SK-N-SH treated with all-trans-retinoic acid at 6 μM for 48 hours (cell line): Measurements from ENCODE around the gene EPB41.

Experiments used
- ARNTL ChIP-seq: fragments of 450-650 bp; formaldehyde crosslinking; IDR thresholded peaks from 2 replicates; pipeline ENCODE4 v1.5.0; 2020; ENCODE audit warnings: low read depth, mild to moderate bottlenecking, moderate library complexity, borderline replicate concordance
- BACH2 ChIP-seq: fragments of 250-450 bp; sonication (Bioruptor Pico); IDR thresholded peaks from 2 replicates; pipeline ENCODE4 v1.9.0; 2021; ENCODE audit warnings: mild to moderate bottlenecking, borderline replicate concordance
- CREB5 ChIP-seq: fragments of 250-450 bp; sonication (Bioruptor Pico); IDR thresholded peaks from 2 replicates; pipeline ENCODE4 v1.5.1; 2020; ENCODE audit warnings: low read depth, mild to moderate bottlenecking, moderate library complexity
- ISL1 ChIP-seq: fragments of 250-450 bp; sonication (Bioruptor Pico); IDR thresholded peaks from 2 replicates; pipeline ENCODE4 v2.1.2; 2022; ENCODE audit warnings: mild to moderate bottlenecking, moderate library complexity
- OSR1 ChIP-seq: fragments of 250-450 bp; sonication (Bioruptor Pico); IDR thresholded peaks from 2 replicates; pipeline ENCODE4 v1.8.0; 2022; ENCODE audit warnings: moderate library complexity, mild to moderate bottlenecking, inconsistent platforms
- PATZ1 ChIP-seq: fragments of 250-450 bp; sonication (Bioruptor Pico); IDR thresholded peaks from 2 replicates; pipeline ENCODE4 v1.8.0; 2020; ENCODE audit warnings: mild to moderate bottlenecking, moderate library complexity, borderline replicate concordance
- POU6F1 ChIP-seq: fragments of 250-450 bp; sonication (Bioruptor Pico); IDR thresholded peaks from 2 replicates; pipeline ENCODE4 v1.8.0; 2021; ENCODE audit warnings: low read depth, mild to moderate bottlenecking, moderate library complexity, borderline replicate concordance
- RARB ChIP-seq: fragments of 250-450 bp; sonication (Bioruptor Pico); IDR thresholded peaks from 2 replicates; pipeline ENCODE4 v1.8.0; 2021; ENCODE audit warnings: mild to moderate bottlenecking, moderate library complexity
- ZC3H10 ChIP-seq: fragments of 250-450 bp; sonication (Bioruptor Pico); IDR thresholded peaks from 2 replicates; pipeline ENCODE4 v1.5.1; 2021; ENCODE audit warnings: mild to moderate bottlenecking, moderate library complexity
- ZFP3 ChIP-seq: fragments of 250-450 bp; sonication (Bioruptor Pico); IDR thresholded peaks from 2 replicates; pipeline ENCODE4 v1.5.0; 2020; ENCODE audit warnings: mild to moderate bottlenecking, moderate library complexity
- ZNF8 ChIP-seq: fragments of 450-650 bp; formaldehyde crosslinking; IDR thresholded peaks from 2 replicates; pipeline ENCODE4 v1.5.0; 2020; ENCODE audit warnings: mild to moderate bottlenecking, moderate library complexity

GRCh38 chr1:29125788-29126187 lies 211.4 kb downstream of the EPB41 start:
- TF ChIP-seq PATZ1 (no peak), ZNF8 (no peak), OSR1 (no peak), ZC3H10 (CRISPR knock-in tag) (no peak), BACH2 (CRISPR knock-in tag) (no peak), ISL1 (CRISPR knock-in tag) (no peak), CREB5 (CRISPR knock-in tag) (no peak), POU6F1 (CRISPR knock-in tag) (no peak), ARNTL (CRISPR knock-in tag) (no peak), ZFP3 (CRISPR knock-in tag) (no peak), RARB (CRISPR knock-in tag) (no peak)
